Type B pancreatic cell (in vitro differentiated cells): ENCODE data around the gene PLAAT5. TPM values are rescaled to one million over a fixed set of nuclear protein-coding genes. Genes with fewer than 3 reads are reported as not detected.
A peak's percentile ranks its signal among the peaks of the same experiment; 100 is the strongest.
"Not testable (repeated sequence)": the region's sequence is repeated elsewhere in the genome, so short reads cannot be mapped to it uniquely, and the experiment has no call there.

Experiments used
- DNase-seq: peaks from one replicate; pipeline ENCODE4 v3.0.0; 2021; ENCODE audit warnings: mixed read lengths; ENCODE audit not compliant: unreplicated experiment; ENCODE audit errors: extremely low spot score
- H3K27ac Mint-ChIP-seq: 2 replicates; pipeline ENCODE4 v1.8.0; 2021; ENCODE audit warnings: mild to moderate bottlenecking, mixed read lengths
- H3K27me3 Mint-ChIP-seq: 2 replicates; pipeline ENCODE4 v1.8.0; 2021; ENCODE audit warnings: mixed read lengths
- H3K36me3 Mint-ChIP-seq: 2 replicates; pipeline ENCODE4 v1.8.0; 2021; ENCODE audit warnings: mixed read lengths
- H3K4me1 Mint-ChIP-seq: one replicate; pipeline ENCODE4 v1.8.0; 2021; ENCODE audit warnings: mixed read lengths; ENCODE audit not compliant: unreplicated experiment
- H3K4me3 Mint-ChIP-seq: 2 replicates; pipeline ENCODE4 v1.8.0; 2021; ENCODE audit warnings: mild to moderate bottlenecking, mixed read lengths
- H3K9me3 Mint-ChIP-seq: 2 replicates; pipeline ENCODE4 v1.8.0; 2021; ENCODE audit warnings: mixed read lengths
- CTCF ChIP-seq: fragments of 200-600 bp; sonication (generic); conservative IDR thresholded peaks from 2 replicates; pipeline ENCODE4 v1.5.0; 2021; ENCODE audit warnings: antibody characterized with exemption, mild to moderate bottlenecking
- total RNA-seq: library from RNA; stranded (reverse); gene quantifications from 2 replicates; pipeline ENCODE4 v1.2.1, GENCODE V29; 2021; ENCODE audit warnings: low replicate concordance

PLAAT5 gene
- total RNA-seq, 1 donor from 2014 or later, result 2.0 TPM

- no peak for TF ChIP-seq CTCF
- Mint-ChIP-seq H3K27ac (peak overlapping the region; percentile 84), H3K27me3 (no peaks in the 10 kb centered on the region), H3K4me3 (peak overlapping the region; percentile 43), H3K9me3 (peaks cover 6% of the 10 kb centered on the region), H3K4me1 (peaks cover 45% of the 10 kb centered on the region), H3K36me3 (no peaks in the 10 kb centered on the region)
- DNase-seq, result no peak
These were observed 43.1 kb upstream of the PLAAT5 start for GRCh38 chr11:63534076-63534475.

- Mint-ChIP-seq H3K27me3 (no peaks in the 10 kb centered on the region), H3K4me1 (peaks cover 52% of the 10 kb centered on the region), H3K9me3 (peaks cover 6% of the 10 kb centered on the region), H3K36me3 (no peaks in the 10 kb centered on the region), H3K4me3 (peak overlapping the region; percentile 43), H3K27ac (peak overlapping the region; percentile 84)
- no peak for DNase-seq
- TF ChIP-seq CTCF, result no peak
These were observed 42.0 kb upstream of the PLAAT5 start for GRCh38 chr11:63532799-63533475.

- no peak for TF ChIP-seq CTCF
- Mint-ChIP-seq H3K36me3 (no peaks in the 10 kb centered on the region), H3K4me3 (peak overlapping the region; percentile 37), H3K27me3 (no peaks in the 10 kb centered on the region), H3K27ac (peak overlapping the region; percentile 96), H3K9me3 (peaks cover 6% of the 10 kb centered on the region), H3K4me1 (peaks cover 52% of the 10 kb centered on the region)
- DNase-seq, result no peak
These were observed 41.1 kb upstream of the PLAAT5 start for GRCh38 chr11:63532117-63532516.

- H3K36me3 Mint-ChIP-seq, H3K9me3 Mint-ChIP-seq, DNase-seq, H3K27me3 Mint-ChIP-seq: not testable (repeated sequence)
- peak overlapping the region; percentile 74 for H3K4me3 Mint-ChIP-seq
- peaks cover 45% of the 10 kb centered on the region for H3K4me1 Mint-ChIP-seq
- H3K27ac Mint-ChIP-seq, result peak overlapping the region; percentile 96
These were observed 40.3 kb upstream of the PLAAT5 start for GRCh38 chr11:63531074-63531792.

- Mint-ChIP-seq H3K36me3 (no peaks in the 10 kb centered on the region), H3K27ac (peak overlapping the region; percentile 98), H3K4me3 (peak overlapping the region; percentile 76), H3K9me3 (peaks cover 6% of the 10 kb centered on the region), H3K27me3 (no peaks in the 10 kb centered on the region), H3K4me1 (peaks cover 45% of the 10 kb centered on the region)
- TF ChIP-seq CTCF, result no peak
- DNase-seq, result no peak
These were observed 39.1 kb upstream of the PLAAT5 start for GRCh38 chr11:63530021-63530420.

- DNase-seq, result not testable (repeated sequence)
- H3K27ac Mint-ChIP-seq, result peak overlapping the region; percentile 98
These were observed 38.4 kb upstream of the PLAAT5 start for GRCh38 chr11:63529373-63529772.

GRCh38 chr11:63528729-63529278 lies 37.8 kb upstream of the PLAAT5 start:
- peak overlapping the region; percentile 98 for H3K27ac Mint-ChIP-seq
- not testable (repeated sequence) for H3K27me3 Mint-ChIP-seq, DNase-seq, H3K36me3 Mint-ChIP-seq, H3K9me3 Mint-ChIP-seq
- peaks cover 38% of the 10 kb centered on the region for H3K4me1 Mint-ChIP-seq
- H3K4me3 Mint-ChIP-seq, result peak overlapping the region; percentile 76

More at GRCh38 chr11:63529373-63529772, 38.4 kb upstream of the PLAAT5 start:
- not testable (repeated sequence) for H3K27me3 Mint-ChIP-seq, H3K9me3 Mint-ChIP-seq, H3K36me3 Mint-ChIP-seq
- peak overlapping the region; percentile 76 for H3K4me3 Mint-ChIP-seq
- H3K4me1 Mint-ChIP-seq, result peaks cover 44% of the 10 kb centered on the region

- H3K9me3 Mint-ChIP-seq, DNase-seq, H3K36me3 Mint-ChIP-seq, H3K27me3 Mint-ChIP-seq: not testable (repeated sequence)
- peak overlapping the region; percentile 62 for H3K4me3 Mint-ChIP-seq
- peak overlapping the region; percentile 97 for H3K27ac Mint-ChIP-seq
- peaks cover 32% of the 10 kb centered on the region for H3K4me1 Mint-ChIP-seq
These were observed 37.2 kb upstream of the PLAAT5 start for GRCh38 chr11:63528156-63528555.
